SJCRH30 (cell line): ENCODE data around the gene OR2A2. TPM values are rescaled to one million over a fixed set of nuclear protein-coding genes. Genes with fewer than 3 reads are reported as not detected.
"Not testable (repeated sequence)": the region's sequence is repeated elsewhere in the genome, so short reads cannot be mapped to it uniquely, and the experiment has no call there.

Experiments used
- DNase-seq, 2 experiments: peaks; one replicate each; pipeline ENCODE4 v3.0.0-alpha.2; 2015 to 2020
- H3K27ac ChIP-seq: fragments of 250-450 bp; sonication (Bioruptor Pico); 2 replicates; pipeline ENCODE4 v1.5.1; 2020; ENCODE audit warnings: mild to moderate bottlenecking, moderate library complexity
- H3K27me3 ChIP-seq: fragments of 250-450 bp; sonication (Bioruptor Pico); 2 replicates; pipeline ENCODE4 v1.5.1; 2020; ENCODE audit warnings: mild to moderate bottlenecking, moderate library complexity
- H3K36me3 ChIP-seq: fragments of 250-450 bp; sonication (Bioruptor Pico); 2 replicates; pipeline ENCODE4 v1.5.1; 2020; ENCODE audit warnings: mild to moderate bottlenecking, moderate library complexity
- H3K4me1 ChIP-seq: fragments of 250-450 bp; sonication (Bioruptor Pico); 2 replicates; pipeline ENCODE4 v1.5.1; 2020; ENCODE audit warnings: mild to moderate bottlenecking, moderate library complexity
- H3K4me3 ChIP-seq: fragments of 250-450 bp; sonication (Bioruptor Pico); 2 replicates; pipeline ENCODE4 v1.5.1; 2020; ENCODE audit warnings: mild to moderate bottlenecking, moderate library complexity
- H3K9me3 ChIP-seq: fragments of 250-450 bp; sonication (Bioruptor Pico); replicated peaks from 2 replicates; pipeline ENCODE4 v1.5.1; 2020; ENCODE audit warnings: mild to moderate bottlenecking, moderate library complexity
- total RNA-seq: library from RNA; depleted of rRNA; stranded (reverse); fragments of >200 nt; shearing (Covaris generic); gene quantifications from 2 replicates; pipeline ENCODE4 v1.2.3, GENCODE V29; 2014; rRNA removed

Gene OR2A2
- total RNA-seq, 1 experiment from 2014 or later, result not detected

GRCh38 chr7:144122876-144123275 is 13.5 kb downstream of the OR2A2 start, which contains the start of gene OR2A14:
Gene OR2A14, plus strand, starts transcription at chr7:144123176. Its CDS starts 5,937 bp downstream, at chr7:144129113.
- H3K4me3 ChIP-seq, result no peak within 1 kb of the TSS
- no peak for DNase-seq

GRCh38 chr7:144127714-144128334 is 18.4 kb downstream of the OR2A2 start:
- H3K27ac ChIP-seq, result no peak overlapping the region
- DNase-seq, result peak; percentile 84 to 92
- H3K9me3 ChIP-seq, result no peaks in the 10 kb centered on the region
- no peaks in the 10 kb centered on the region for H3K4me1 ChIP-seq
- no peaks in the 10 kb centered on the region for H3K36me3 ChIP-seq
- H3K4me3 ChIP-seq, result no peak overlapping the region
- H3K27me3 ChIP-seq, result no peaks in the 10 kb centered on the region

More at GRCh38 chr7:144122876-144123275, 13.5 kb downstream of the OR2A2 start, which contains the start of gene OR2A14:
- H3K27me3 ChIP-seq, result no peaks in the 10 kb centered on the region
- no peaks in the 10 kb centered on the region for H3K4me1 ChIP-seq
- H3K27ac ChIP-seq, result no peak within 1 kb of the TSS
- H3K9me3 ChIP-seq, result no peaks in the 10 kb centered on the region
- no peaks in the 10 kb centered on the region for H3K36me3 ChIP-seq

GRCh38 chr7:144129601-144130000 is 20.2 kb downstream of the OR2A2 start:
- H3K36me3 ChIP-seq, H3K27me3 ChIP-seq: not testable (repeated sequence)

GRCh38 chr7:144130730-144131129 is 21.3 kb downstream of the OR2A2 start:
- Histone ChIP-seq H3K36me3 (no peaks in the 10 kb centered on the region), H3K4me1 (no peaks in the 10 kb centered on the region), H3K27ac (no peak overlapping the region), H3K27me3 (no peaks in the 10 kb centered on the region; the same call in 1 of the 2 replicates), H3K4me3 (no peak overlapping the region), H3K9me3 (no peaks in the 10 kb centered on the region)
- no peak for DNase-seq

More at GRCh38 chr7:144129601-144130000, 20.2 kb downstream of the OR2A2 start:
- H3K9me3 ChIP-seq, DNase-seq, H3K4me1 ChIP-seq, H3K27ac ChIP-seq, H3K4me3 ChIP-seq: not testable (repeated sequence)

- H3K4me1 ChIP-seq, result no peaks in the 10 kb centered on the region
- H3K36me3 ChIP-seq, result no peaks in the 10 kb centered on the region
- no peak overlapping the region for H3K4me3 ChIP-seq
- DNase-seq, result no peak
- H3K27ac ChIP-seq, result no peak overlapping the region
- no peaks in the 10 kb centered on the region; the same call in 1 of the 2 replicates for H3K27me3 ChIP-seq
- no peaks in the 10 kb centered on the region for H3K9me3 ChIP-seq
These were observed 22.9 kb downstream of the OR2A2 start for GRCh38 chr7:144132262-144132661.

- H3K9me3 ChIP-seq, result no peaks in the 10 kb centered on the region
- H3K36me3 ChIP-seq, result no peaks in the 10 kb centered on the region
- H3K4me3 ChIP-seq, result no peak overlapping the region
- no peak for DNase-seq
- no peaks in the 10 kb centered on the region; the same call in 1 of the 2 replicates for H3K27me3 ChIP-seq
- no peak overlapping the region for H3K27ac ChIP-seq
- no peaks in the 10 kb centered on the region for H3K4me1 ChIP-seq
These were observed 23.9 kb downstream of the OR2A2 start for GRCh38 chr7:144133307-144133706.

GRCh38 chr7:144134116-144134515 is 24.7 kb downstream of the OR2A2 start:
- no peaks in the 10 kb centered on the region for H3K9me3 ChIP-seq
- H3K36me3 ChIP-seq, result no peaks in the 10 kb centered on the region
- H3K27me3 ChIP-seq, result no peaks in the 10 kb centered on the region; the same call in 1 of the 2 replicates
- H3K27ac ChIP-seq, result no peak overlapping the region
- H3K4me3 ChIP-seq, result no peak overlapping the region
- DNase-seq, result no peak
- no peaks in the 10 kb centered on the region for H3K4me1 ChIP-seq

GRCh38 chr7:144137501-144137900 is 28.1 kb downstream of the OR2A2 start:
- Histone ChIP-seq H3K9me3 (no peaks in the 10 kb centered on the region), H3K4me3 (no peak overlapping the region), H3K27ac (no peak overlapping the region), H3K4me1 (no peaks in the 10 kb centered on the region), H3K36me3 (no peaks in the 10 kb centered on the region), H3K27me3 (no peaks in the 10 kb centered on the region; the same call in 1 of the 2 replicates)
- DNase-seq, result no peak

- no peak overlapping the region for H3K4me3 ChIP-seq
- H3K27me3 ChIP-seq, result no peaks in the 10 kb centered on the region
- H3K9me3 ChIP-seq, result no peaks in the 10 kb centered on the region
- no peaks in the 10 kb centered on the region for H3K36me3 ChIP-seq
- DNase-seq, result no peak
- H3K4me1 ChIP-seq, result no peaks in the 10 kb centered on the region
- no peak overlapping the region for H3K27ac ChIP-seq
These were observed 32.8 kb downstream of the OR2A2 start for GRCh38 chr7:144142187-144142586.

GRCh38 chr7:144144426-144144825 is 35.0 kb downstream of the OR2A2 start:
- Histone ChIP-seq H3K27me3 (no peaks in the 10 kb centered on the region), H3K4me1 (no peaks in the 10 kb centered on the region), H3K36me3 (no peaks in the 10 kb centered on the region), H3K9me3 (no peaks in the 10 kb centered on the region), H3K27ac (no peak overlapping the region), H3K4me3 (no peak overlapping the region)
- DNase-seq, result no peak

GRCh38 chr7:144148224-144148827 is 38.9 kb downstream of the OR2A2 start:
- Histone ChIP-seq H3K27ac (no peak overlapping the region), H3K4me3 (no peak overlapping the region), H3K36me3 (no peaks in the 10 kb centered on the region), H3K9me3 (no peaks in the 10 kb centered on the region), H3K27me3 (no peaks in the 10 kb centered on the region), H3K4me1 (no peaks in the 10 kb centered on the region)
- DNase-seq, result no peak

GRCh38 chr7:144158861-144159260 is 49.5 kb downstream of the OR2A2 start:
- DNase-seq, result no peak
- Histone ChIP-seq H3K36me3 (no peaks in the 10 kb centered on the region), H3K27ac (no peak overlapping the region), H3K4me1 (no peaks in the 10 kb centered on the region), H3K9me3 (no peaks in the 10 kb centered on the region), H3K4me3 (no peak overlapping the region), H3K27me3 (no peaks in the 10 kb centered on the region)

Other genes with a start within 250 kb of the OR2A2 start
- gene TCAF1, start 207.4 kb upstream of the OR2A2 start, total RNA-seq, result 69.1 and 72.2 TPM in 2 replicates
- not detected in 2 replicates for gene OR2F2, start 174.3 kb upstream of the OR2A2 start, total RNA-seq
- not detected in 2 replicates for gene OR2F1, start 154.7 kb upstream of the OR2A2 start, total RNA-seq
- gene OR6B1, start 109.3 kb upstream of the OR2A2 start, total RNA-seq, result not detected in 2 replicates
- gene OR2A5, start 60.6 kb upstream of the OR2A2 start, total RNA-seq, result not detected in 2 replicates
- gene OR2A25, start 39.8 kb upstream of the OR2A2 start, total RNA-seq, result not detected in 2 replicates
- gene OR2A12, start 23.3 kb upstream of the OR2A2 start, total RNA-seq, result not detected in 2 replicates
- gene OR2A14, start 13.6 kb downstream of the OR2A2 start, total RNA-seq, result not detected in 2 replicates
- not detected in 2 replicates for gene CTAGE4, start 73.9 kb downstream of the OR2A2 start, total RNA-seq
- gene ARHGEF35, start 86.2 kb downstream of the OR2A2 start, total RNA-seq, result not detected in 2 replicates
- gene OR2A42, start 130.0 kb downstream of the OR2A2 start, total RNA-seq, result not detected in 2 replicates
- gene OR2A7, start 155.2 kb downstream of the OR2A2 start, total RNA-seq, result not detected in 2 replicates
- gene CTAGE8, start 159.7 kb downstream of the OR2A2 start, total RNA-seq, result not detected in 2 replicates
- gene OR2A1, start 202.8 kb downstream of the OR2A2 start, total RNA-seq, result not detected in 2 replicates
- not detected in 2 replicates for gene ARHGEF5, start 245.8 kb downstream of the OR2A2 start, total RNA-seq